Liver (tissue), 2 donors: ENCODE measurements around the gene GOSR1.

Source experiments
- NR2F2 ChIP-seq: IDR thresholded peaks from 2 replicates; pipeline ENCODE4 v1.6.1; 2016; ENCODE audit warnings: antibody characterized with exemption
- RAD21 ChIP-seq, 2 donors: IDR thresholded peaks; 2 replicates each; pipeline ENCODE4 v1.6.1; 2016; ENCODE audit warnings: antibody characterized with exemption in 2 of 2, mild to moderate bottlenecking in 2 of 2
- donor health status: healthy.

- TF ChIP-seq NR2F2 = no peak
- no peak for TF ChIP-seq RAD21 (IDR thresholded peaks at IDR 0.05)
These were observed 26.4 kb downstream of the GOSR1 start for GRCh38 chr17:30503558-30503957.
